ENCODE results near the gene GRIK2.
"Not testable (repeated sequence)": the region's sequence is repeated elsewhere in the genome, so short reads cannot be mapped to it uniquely, and the experiment has no call there.

DNA sequence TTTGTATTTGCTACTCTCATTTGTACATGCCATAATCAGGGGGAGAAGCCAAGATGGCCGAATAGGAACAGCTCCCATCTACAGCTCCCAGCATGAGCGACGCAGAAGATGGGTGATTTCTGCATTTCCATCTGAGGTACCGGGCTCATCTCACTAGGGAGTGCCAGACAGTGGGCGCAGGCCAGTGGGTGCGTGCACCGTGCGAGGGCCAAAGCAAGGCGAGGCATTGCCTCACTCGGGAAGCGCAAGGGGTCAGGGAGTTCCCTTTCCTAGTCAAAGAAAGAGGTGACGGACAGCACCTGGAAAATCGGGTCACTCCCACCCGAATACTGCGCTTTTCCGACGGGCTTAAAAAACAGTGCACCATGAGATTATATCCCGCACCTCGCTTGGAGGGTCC, 694.7 kb downstream of the GRIK2 start:
- TF ChIP-seq, protein P1, sequence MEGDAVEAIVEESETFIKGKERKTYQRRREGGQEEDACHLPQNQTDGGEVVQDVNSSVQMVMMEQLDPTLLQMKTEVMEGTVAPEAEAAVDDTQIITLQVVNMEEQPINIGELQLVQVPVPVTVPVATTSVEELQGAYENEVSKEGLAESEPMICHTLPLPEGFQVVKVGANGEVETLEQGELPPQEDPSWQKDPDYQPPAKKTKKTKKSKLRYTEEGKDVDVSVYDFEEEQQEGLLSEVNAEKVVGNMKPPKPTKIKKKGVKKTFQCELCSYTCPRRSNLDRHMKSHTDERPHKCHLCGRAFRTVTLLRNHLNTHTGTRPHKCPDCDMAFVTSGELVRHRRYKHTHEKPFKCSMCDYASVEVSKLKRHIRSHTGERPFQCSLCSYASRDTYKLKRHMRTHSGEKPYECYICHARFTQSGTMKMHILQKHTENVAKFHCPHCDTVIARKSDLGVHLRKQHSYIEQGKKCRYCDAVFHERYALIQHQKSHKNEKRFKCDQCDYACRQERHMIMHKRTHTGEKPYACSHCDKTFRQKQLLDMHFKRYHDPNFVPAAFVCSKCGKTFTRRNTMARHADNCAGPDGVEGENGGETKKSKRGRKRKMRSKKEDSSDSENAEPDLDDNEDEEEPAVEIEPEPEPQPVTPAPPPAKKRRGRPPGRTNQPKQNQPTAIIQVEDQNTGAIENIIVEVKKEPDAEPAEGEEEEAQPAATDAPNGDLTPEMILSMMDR (conservative IDR thresholded peaks at IDR 0.05 in 1 of 2, IDR thresholded peaks at IDR 0.05 in 1 of 2; ENCODE audit: extremely low read depth in 1 of 2, insufficient read depth in 1 of 2, low read depth in 1 of 2, low read length in 2 of 2), result not testable (repeated sequence)
- not testable (repeated sequence) for TF ChIP-seq EZH2 (IDR thresholded peaks at IDR 0.05; ENCODE audit: borderline replicate concordance, low read length)

Measured in mammary epithelial cell (primary cell).